Sigmoid colon (tissue), 7 donors: ENCODE results near the gene CHRM5. TPM values are rescaled to one million over a fixed set of nuclear protein-coding genes. Genes with fewer than 3 reads are reported as not detected.

ENCODE experiments used
- DNase-seq: peaks from one replicate; pipeline ENCODE4 v3.0.0-alpha.2; 2019
- H3K27ac ChIP-seq, 4 donors: fragments of 200-600 bp; sonication (generic); one replicate each; pipeline ENCODE4 v1.5.1; 2016 to 2019; ENCODE audit warnings: mild to moderate bottlenecking in 1 of 4
- H3K27me3 ChIP-seq, 3 donors: fragments of 200-600 bp; sonication (generic); one replicate each; pipeline ENCODE4 v1.5.1; 2019; ENCODE audit warnings: mild to moderate bottlenecking in 1 of 3
- H3K36me3 ChIP-seq, 4 donors: fragments of 200-600 bp; sonication (generic); one replicate each; pipeline ENCODE4 v1.5.1; 2016 to 2019
- H3K4me1 ChIP-seq, 4 donors: fragments of 200-600 bp; sonication (generic); one replicate each; pipeline ENCODE4 v1.5.1; 2017 to 2019
- H3K4me3 ChIP-seq, 4 donors: fragments of 200-600 bp; sonication (generic); one replicate each; pipeline ENCODE4 v1.5.1; 2017 to 2019; ENCODE audit warnings: mild to moderate bottlenecking in 2 of 4, moderate library complexity in 1 of 4
- H3K9me3 ChIP-seq, 4 donors: fragments of 200-600 bp in 3 of 4; sonication (generic) in 3 of 4; one replicate each; pipeline versions ENCODE4 v1.5.1 to v1.6.1; 2013 to 2019
- EP300 ChIP-seq, 4 donors: sonication (generic); formaldehyde crosslinking; IDR thresholded peaks; one replicate each; pipeline ENCODE4 v1.6.1; 2017; ENCODE audit warnings: antibody characterized with exemption in 4 of 4
- POLR2A ChIP-seq, 2 donors: fragments of 450-650 bp; IDR thresholded peaks; one replicate each; pipeline ENCODE4 v1.6.1; 2016; ENCODE audit warnings: antibody characterized with exemption in 2 of 2, mild to moderate bottlenecking in 2 of 2, moderate library complexity in 2 of 2
- POLR2AphosphoS5 ChIP-seq, 4 donors: sonication (generic); formaldehyde crosslinking; IDR thresholded peaks; one replicate each; pipeline ENCODE4 v1.6.1; 2017; ENCODE audit warnings: antibody characterized with exemption in 4 of 4
- WGBS, 2 donors: extraction: QIAGEN DNeasy Blood & Tissue Kit; methylation state at CpG; one replicate each; pipeline ENCODE4 v1.1.7; 2013; 5-methylcytosine and 5-hydroxymethylcytosine counted together
- intact Hi-C: fragments of 100-400 bp; cut with DNase I; formaldehyde crosslinking; loops from one replicate; pipeline ENCODE4 v1.15.1; 2023
- polyA plus RNA-seq, 3 donors: library from polyadenylated mRNA; stranded (reverse); fragments of 200-250 nt; gene quantifications; one replicate each; pipeline ENCODE4 v1.2.3, GENCODE V29; 2013
- total RNA-seq, 4 donors: library from RNA; depleted of rRNA; stranded (reverse); fragments of >200 nt; gene quantifications; one replicate each; pipeline ENCODE4 v1.1.0, GENCODE V29; 2016
- TF ChIP-seq, protein P1 (sequence below), 4 experiments: fragments of 450-650 bp in 3 of 4; fragments of 200-600 bp in 1 of 4; IDR thresholded peaks; one replicate each; pipeline ENCODE4 v1.5.1; 2016 to 2019; ENCODE audit warnings: antibody characterized with exemption in 4 of 4, mild to moderate bottlenecking in 3 of 4, moderate library complexity in 2 of 4
- donor health status: healthy with polysubstance abuse.
- donor health status: Bipolar disorder and iron deficiency.
- donor health status: healthy.

Gene CHRM5
- total and polyA plus RNA-seq, 7 donors = 0.01 TPM; not detected in 6

DNA sequence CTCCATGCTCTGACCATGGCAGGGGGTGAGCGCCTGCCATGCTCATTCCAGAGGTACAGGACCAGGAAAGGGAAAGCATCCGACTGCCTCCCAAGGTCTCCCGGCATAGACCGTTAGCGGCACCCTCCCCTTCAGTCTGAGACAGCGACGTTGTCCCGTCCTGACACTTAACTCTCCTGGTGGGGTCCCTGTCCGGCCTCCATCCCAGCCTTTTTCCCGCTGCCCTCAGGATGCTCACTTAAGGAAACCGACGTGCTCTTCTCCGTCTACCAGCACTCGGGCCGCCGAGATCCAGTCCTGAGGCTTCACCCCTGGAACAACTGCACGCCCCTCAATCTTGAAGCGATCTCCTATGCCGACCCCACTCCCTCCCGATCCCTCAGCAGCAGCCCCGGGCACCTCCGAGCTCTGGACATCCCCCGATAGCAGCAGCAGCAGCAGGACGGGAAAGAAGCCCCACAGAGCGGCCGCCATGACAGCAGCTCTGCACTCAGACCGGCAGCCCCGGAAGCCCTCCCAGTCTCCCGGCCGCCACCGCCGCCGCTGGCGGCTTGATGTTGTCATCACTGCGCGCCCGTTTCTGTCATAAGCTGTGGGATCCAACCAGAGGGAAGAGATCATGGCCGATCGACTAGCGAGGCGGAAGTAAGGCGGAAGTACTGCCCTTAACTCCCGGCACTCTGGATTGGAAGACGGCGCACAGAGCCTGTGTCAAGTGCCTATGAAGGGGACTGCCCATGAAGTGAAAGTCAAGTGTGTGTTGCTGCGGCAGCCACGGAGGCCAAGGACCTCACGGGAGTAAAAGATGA lies 133.3 kb downstream of the CHRM5 start, which contains the start of the genes EMC7 and PGBD4:
Gene EMC7, minus strand, starts transcription at position 497 of the 809 bp plus-strand sequence. Its CDS starts 23 bp downstream, at position 474.
Gene PGBD4, plus strand, starts transcription at position 718 of the 809 bp plus-strand sequence. CDS start 449 bp downstream, outside the sequence.
- peak; percentile 99 for DNase-seq
- peak within 1 kb of the TSS; percentile 81 to 89 (median 86) for H3K27ac ChIP-seq
- H3K27me3 ChIP-seq = no peaks in the 10 kb centered on the region
- 0% methylated on average over 48 of the region's 48 CpGs for WGBS, 2 donors
- H3K9me3 ChIP-seq = no peaks in the 10 kb centered on the region
- H3K4me1 ChIP-seq = peaks cover 4 to 30% (median 24%) of the 10 kb centered on the region in 4 donors
- peak within 1 kb of the TSS; percentile 65 to 89 (median 72) for H3K4me3 ChIP-seq
- no peaks in the 10 kb centered on the region for H3K36me3 ChIP-seq
- TF ChIP-seq, protein P1, sequence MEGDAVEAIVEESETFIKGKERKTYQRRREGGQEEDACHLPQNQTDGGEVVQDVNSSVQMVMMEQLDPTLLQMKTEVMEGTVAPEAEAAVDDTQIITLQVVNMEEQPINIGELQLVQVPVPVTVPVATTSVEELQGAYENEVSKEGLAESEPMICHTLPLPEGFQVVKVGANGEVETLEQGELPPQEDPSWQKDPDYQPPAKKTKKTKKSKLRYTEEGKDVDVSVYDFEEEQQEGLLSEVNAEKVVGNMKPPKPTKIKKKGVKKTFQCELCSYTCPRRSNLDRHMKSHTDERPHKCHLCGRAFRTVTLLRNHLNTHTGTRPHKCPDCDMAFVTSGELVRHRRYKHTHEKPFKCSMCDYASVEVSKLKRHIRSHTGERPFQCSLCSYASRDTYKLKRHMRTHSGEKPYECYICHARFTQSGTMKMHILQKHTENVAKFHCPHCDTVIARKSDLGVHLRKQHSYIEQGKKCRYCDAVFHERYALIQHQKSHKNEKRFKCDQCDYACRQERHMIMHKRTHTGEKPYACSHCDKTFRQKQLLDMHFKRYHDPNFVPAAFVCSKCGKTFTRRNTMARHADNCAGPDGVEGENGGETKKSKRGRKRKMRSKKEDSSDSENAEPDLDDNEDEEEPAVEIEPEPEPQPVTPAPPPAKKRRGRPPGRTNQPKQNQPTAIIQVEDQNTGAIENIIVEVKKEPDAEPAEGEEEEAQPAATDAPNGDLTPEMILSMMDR (IDR thresholded peaks at IDR 0.05) = no peak
- peak in 1 of 4 donors; percentile 6 for TF ChIP-seq EP300 (IDR thresholded peaks at IDR 0.05)
- peak; percentile 52 to 64 for TF ChIP-seq POLR2A (IDR thresholded peaks at IDR 0.05)
- peak; percentile 68 to 91 (median 84) for TF ChIP-seq POLR2AphosphoS5 (IDR thresholded peaks at IDR 0.05)
- intact Hi-C loops = loop anchor here (1.0 to 10.0 kb wide), 5 partner anchors 17 to 483 kb away; partner anchors contain the start of genes EMC4, GOLGA8B, KATNBL1 and NOP10

DNA sequence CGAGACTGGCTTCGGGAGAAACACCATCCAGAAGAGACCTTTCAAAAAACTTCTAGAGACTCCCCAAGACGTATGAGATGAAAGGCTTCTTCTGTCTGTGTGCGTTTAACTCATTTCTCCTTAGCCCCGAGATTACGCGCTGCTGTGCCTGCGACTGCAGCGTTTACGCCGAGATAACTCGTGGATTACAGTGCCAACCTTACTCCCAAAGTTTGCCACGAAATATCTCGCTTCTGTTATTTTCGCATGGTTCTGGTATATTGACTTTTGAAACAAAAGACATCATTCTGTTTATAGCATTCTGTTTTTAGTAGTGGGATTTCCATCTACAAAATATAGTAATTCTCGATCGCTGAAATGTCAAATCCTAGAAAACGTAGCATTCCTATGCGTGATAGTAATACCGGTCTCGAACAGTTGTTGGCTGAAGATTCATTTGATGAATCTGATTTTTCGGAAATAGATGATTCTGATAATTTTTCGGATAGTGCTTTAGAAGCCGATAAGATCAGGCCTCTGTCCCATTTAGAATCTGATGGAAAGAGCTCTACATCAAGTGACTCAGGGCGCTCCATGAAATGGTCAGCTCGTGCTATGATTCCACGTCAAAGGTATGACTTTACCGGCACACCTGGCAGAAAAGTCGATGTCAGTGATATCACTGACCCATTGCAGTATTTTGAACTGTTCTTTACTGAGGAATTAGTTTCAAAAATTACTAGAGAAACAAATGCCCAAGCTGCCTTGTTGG lies 134.1 kb downstream of the CHRM5 start:
- no peaks in the 10 kb centered on the region for H3K9me3 ChIP-seq
- peak overlapping the region; percentile 81 to 89 (median 86) for H3K27ac ChIP-seq
- 28 to 34% methylated on average over 29 of the region's 29 CpGs for WGBS, 2 donors
- H3K4me1 ChIP-seq = peaks cover 4 to 30% (median 24%) of the 10 kb centered on the region in 4 donors
- intact Hi-C loops = loop anchor here (10.0 kb wide), 1 partner anchor 482 kb away; the partner anchor contains the start of gene GOLGA8B
- DNase-seq = no peak
- peak overlapping the region; percentile 65 to 89 (median 72) for H3K4me3 ChIP-seq
- H3K36me3 ChIP-seq = no peaks in the 10 kb centered on the region
- TF ChIP-seq POLR2AphosphoS5 (IDR thresholded peaks at IDR 0.05) (no peak), POLR2A (IDR thresholded peaks at IDR 0.05) (no peak), EP300 (IDR thresholded peaks at IDR 0.05) (no peak)
- TF ChIP-seq, protein P1 (IDR thresholded peaks at IDR 0.05) = no peak
- H3K27me3 ChIP-seq = no peaks in the 10 kb centered on the region

DNA sequence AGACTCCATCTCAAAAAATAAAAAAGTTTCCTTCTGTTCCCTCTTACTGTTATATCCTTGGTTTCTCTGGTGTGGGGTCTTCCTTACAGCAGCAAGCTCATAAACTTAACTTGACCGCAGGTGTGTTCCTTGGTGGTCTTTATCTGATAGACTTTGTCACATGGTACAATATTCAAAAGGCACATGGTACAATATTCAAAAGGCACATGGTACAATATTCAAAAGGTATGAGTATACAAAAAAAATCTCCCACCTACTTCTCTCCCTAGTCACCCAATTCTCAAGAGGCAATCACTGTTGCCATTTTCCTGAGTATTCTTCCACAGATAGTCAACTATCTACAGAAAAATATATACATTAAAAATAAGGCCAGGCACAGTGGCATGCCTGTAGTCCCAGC lies 138.1 kb downstream of the CHRM5 start:
- 94 to 96% methylated on average over 1 of the region's 1 CpG for WGBS, 2 donors
- H3K36me3 ChIP-seq = no peaks in the 10 kb centered on the region
- TF ChIP-seq POLR2A (IDR thresholded peaks at IDR 0.05) = no peak
- TF ChIP-seq, protein P1 (IDR thresholded peaks at IDR 0.05) = no peak
- no peak for TF ChIP-seq POLR2AphosphoS5 (IDR thresholded peaks at IDR 0.05)
- TF ChIP-seq EP300 (IDR thresholded peaks at IDR 0.05) = no peak
- DNase-seq = no peak
- H3K9me3 ChIP-seq = no peaks in the 10 kb centered on the region
- H3K4me1 ChIP-seq = peaks cover 4 to 8% (median 5%) of the 10 kb centered on the region in 4 donors
- H3K27me3 ChIP-seq = no peaks in the 10 kb centered on the region
- H3K4me3 ChIP-seq = no peak overlapping the region
- intact Hi-C loops = loop anchor here (10.0 kb wide), 1 partner anchor 478 kb away; the partner anchor contains the start of gene GOLGA8B
- H3K27ac ChIP-seq = no peak overlapping the region

DNA sequence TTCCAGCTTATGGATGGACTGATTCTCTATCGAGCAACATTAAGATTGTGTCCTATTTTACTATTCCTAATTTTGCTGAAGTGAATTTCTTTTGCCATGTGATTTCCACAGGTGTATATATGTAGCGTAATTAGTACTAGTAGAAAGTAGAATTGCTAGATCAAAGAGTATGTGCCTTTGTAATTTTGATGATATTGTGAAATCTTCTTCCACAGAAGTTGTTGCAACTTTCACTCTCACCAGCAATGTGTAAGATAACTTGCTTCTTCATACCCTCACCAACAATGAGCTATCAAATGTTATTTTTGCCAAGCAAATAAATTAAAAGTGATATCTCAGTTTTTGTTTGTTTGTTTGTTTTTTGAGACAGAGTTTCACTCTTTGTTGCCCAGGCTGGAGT lies 139.0 kb downstream of the CHRM5 start:
- Histone ChIP-seq H3K27ac (no peak overlapping the region), H3K4me3 (no peak overlapping the region), H3K4me1 (peaks cover under 1 to 8% (median 5%) of the 10 kb centered on the region in 4 donors), H3K27me3 (no peaks in the 10 kb centered on the region), H3K9me3 (no peaks in the 10 kb centered on the region), H3K36me3 (no peaks in the 10 kb centered on the region)
- intact Hi-C loops = loop anchor here (10.0 kb wide), 1 partner anchor 477 kb away; the partner anchor contains the start of gene GOLGA8B
- no peak for DNase-seq
- no peak for TF ChIP-seq POLR2A (IDR thresholded peaks at IDR 0.05)
- no peak for TF ChIP-seq POLR2AphosphoS5 (IDR thresholded peaks at IDR 0.05)
- 91 to 95% methylated on average over 2 of the region's 2 CpGs for WGBS, 2 donors
